ENCODE data around the gene GGCX.
"Not testable (repeated sequence)": the region's sequence is repeated elsewhere in the genome, so short reads cannot be mapped to it uniquely, and the experiment has no call there.

GGCX gene

DNA sequence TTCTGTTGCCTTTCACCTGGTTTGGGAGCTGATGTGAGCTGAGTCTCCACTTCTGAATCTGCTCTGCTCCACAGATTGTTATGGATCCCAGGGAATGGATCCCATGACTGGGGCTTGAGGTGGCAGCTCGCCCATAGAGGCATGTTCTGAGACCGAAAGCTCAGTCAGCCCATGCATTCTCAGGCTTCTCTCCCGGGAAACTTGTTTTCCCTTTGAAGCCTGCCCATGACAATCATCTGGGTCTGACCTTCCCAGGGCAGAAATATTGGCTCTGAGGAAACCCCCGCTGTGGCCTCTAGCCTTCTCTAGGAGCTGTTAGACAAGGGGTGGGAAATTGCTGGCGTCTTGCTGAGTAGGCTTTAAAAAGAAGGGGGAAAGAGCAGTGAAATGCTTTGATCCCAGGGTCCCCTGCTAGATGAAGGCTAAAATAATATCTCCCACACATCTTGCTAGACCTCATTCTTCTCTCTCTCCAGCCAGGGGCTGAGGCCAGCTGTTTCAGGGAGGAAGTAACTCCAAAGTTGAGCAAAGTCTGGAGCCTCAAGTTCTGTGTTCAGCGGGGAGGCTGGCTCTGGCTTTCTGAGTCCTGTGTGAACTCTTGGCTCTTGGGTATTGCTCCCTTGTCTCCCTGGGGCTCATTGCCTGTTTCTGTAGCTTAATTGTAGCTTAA, 18.1 kb upstream of the GGCX start:
- no peak overlapping the region for H3K27ac ChIP-seq (ENCODE audit: low read depth, low read length)
- peaks cover 4% of the 10 kb centered on the region for H3K4me1 ChIP-seq (ENCODE audit: insufficient read depth, low read length)
- no peaks in the 10 kb centered on the region for H3K9me3 ChIP-seq (ENCODE audit: low read length)
- no peak overlapping the region for H3K9ac ChIP-seq (ENCODE audit: low read length)
- no peaks in the 10 kb centered on the region for H3K27me3 ChIP-seq (ENCODE audit: control insufficient read depth in 1 of 2, insufficient read depth in 2 of 2, low read length in 2 of 2)
- no peak overlapping the region for H3K4me3 ChIP-seq (ENCODE audit: low read depth in 1 of 2, low read length in 2 of 2)
- H3K36me3 ChIP-seq (ENCODE audit: insufficient read depth, low read length) = no peaks in the 10 kb centered on the region

- H3K27me3 ChIP-seq (ENCODE audit: control insufficient read depth in 1 of 2, insufficient read depth in 2 of 2, low read length in 2 of 2) = no peaks in the 10 kb centered on the region
- H3K9ac ChIP-seq (ENCODE audit: low read length) = no peak overlapping the region
- no peaks in the 10 kb centered on the region for H3K36me3 ChIP-seq (ENCODE audit: insufficient read depth, low read length)
- H3K27ac ChIP-seq (ENCODE audit: low read depth, low read length) = no peak overlapping the region
- H3K9me3 ChIP-seq (ENCODE audit: low read length) = no peaks in the 10 kb centered on the region
- H3K4me3 ChIP-seq (ENCODE audit: low read depth in 1 of 2, low read length in 2 of 2) = peak overlapping the region in 1 of 2 donors; percentile 14
- no peaks in the 10 kb centered on the region for H3K4me1 ChIP-seq (ENCODE audit: insufficient read depth, low read length)
Measured at GRCh38 chr2:85578243-85579180, 17.2 kb upstream of the GGCX start.

GRCh38 chr2:85577386-85578242, 16.3 kb upstream of the GGCX start, which contains the start of gene VAMP8:
Gene VAMP8, plus strand, starts transcription at chr2:85577586. Its CDS starts 61 bp downstream, at chr2:85577647.
- Histone ChIP-seq H3K27ac (ENCODE audit: low read depth, low read length) (peak within 1 kb of the TSS; percentile 32), H3K9ac (ENCODE audit: low read length) (no peak within 1 kb of the TSS), H3K36me3 (ENCODE audit: insufficient read depth, low read length) (no peaks in the 10 kb centered on the region), H3K4me3 (ENCODE audit: low read depth in 1 of 2, low read length in 2 of 2) (peak within 1 kb of the TSS; percentile 4 to 14), H3K4me1 (ENCODE audit: insufficient read depth, low read length) (no peaks in the 10 kb centered on the region), H3K9me3 (ENCODE audit: low read length) (no peaks in the 10 kb centered on the region), H3K27me3 (ENCODE audit: control insufficient read depth in 1 of 2, insufficient read depth in 2 of 2, low read length in 2 of 2) (no peaks in the 10 kb centered on the region)

- Histone ChIP-seq H3K4me3 (ENCODE audit: low read depth in 1 of 2, low read length in 2 of 2) (no peak overlapping the region), H3K4me1 (ENCODE audit: insufficient read depth, low read length) (no peaks in the 10 kb centered on the region), H3K9ac (ENCODE audit: low read length) (no peak overlapping the region), H3K36me3 (ENCODE audit: insufficient read depth, low read length) (no peaks in the 10 kb centered on the region), H3K27ac (ENCODE audit: low read depth, low read length) (no peak overlapping the region), H3K9me3 (ENCODE audit: low read length) (no peaks in the 10 kb centered on the region), H3K27me3 (ENCODE audit: control insufficient read depth in 1 of 2, insufficient read depth in 2 of 2, low read length in 2 of 2) (no peaks in the 10 kb centered on the region)
Measured at GRCh38 chr2:85577063-85577385, 15.7 kb upstream of the GGCX start.

- Histone ChIP-seq H3K36me3 (ENCODE audit: insufficient read depth, low read length) (no peaks in the 10 kb centered on the region), H3K27ac (ENCODE audit: low read depth, low read length) (no peak overlapping the region)
Measured at GRCh38 chr2:85575739-85576138, 14.4 kb upstream of the GGCX start.

GRCh38 chr2:85566265-85566664, 5.0 kb upstream of the GGCX start:
- no peaks in the 10 kb centered on the region for H3K36me3 ChIP-seq (ENCODE audit: insufficient read depth, low read length)
- H3K4me3 ChIP-seq (ENCODE audit: low read depth in 1 of 2, low read length in 2 of 2) = no peak overlapping the region
- no peaks in the 10 kb centered on the region for H3K27me3 ChIP-seq (ENCODE audit: control insufficient read depth in 1 of 2, insufficient read depth in 2 of 2, low read length in 2 of 2)
- H3K27ac ChIP-seq (ENCODE audit: low read depth, low read length) = no peak overlapping the region
- no peaks in the 10 kb centered on the region for H3K4me1 ChIP-seq (ENCODE audit: insufficient read depth, low read length)
- H3K9me3 ChIP-seq (ENCODE audit: low read length) = no peaks in the 10 kb centered on the region
- no peak overlapping the region for H3K9ac ChIP-seq (ENCODE audit: low read length)

More at GRCh38 chr2:85575739-85576138, 14.4 kb upstream of the GGCX start:
- Histone ChIP-seq H3K9me3 (ENCODE audit: low read length) (no peaks in the 10 kb centered on the region), H3K27me3 (ENCODE audit: control insufficient read depth in 1 of 2, insufficient read depth in 2 of 2, low read length in 2 of 2) (no peaks in the 10 kb centered on the region), H3K9ac (ENCODE audit: low read length) (no peak overlapping the region), H3K4me1 (ENCODE audit: insufficient read depth, low read length) (no peaks in the 10 kb centered on the region), H3K4me3 (ENCODE audit: low read depth in 1 of 2, low read length in 2 of 2) (no peak overlapping the region)

DNA sequence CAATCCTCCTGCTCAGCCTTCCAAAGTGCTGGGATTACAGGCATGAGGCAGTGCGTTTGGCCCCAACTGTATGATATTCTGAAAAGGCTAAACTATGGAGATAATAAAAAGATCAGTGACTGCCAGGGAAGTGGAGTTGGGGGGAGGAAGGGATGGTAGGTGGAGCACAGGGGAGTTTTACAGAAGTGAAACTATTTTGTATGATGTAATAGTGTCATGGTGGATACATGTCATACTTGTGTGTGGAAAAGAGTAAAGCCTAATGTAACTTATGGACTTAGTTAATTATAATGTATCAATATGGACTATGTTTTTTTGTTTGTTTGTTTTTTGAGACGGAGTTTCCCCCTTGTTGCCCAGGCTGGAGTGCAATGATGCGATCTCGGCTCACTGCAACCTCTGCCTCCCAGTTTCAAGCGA, 2.9 kb upstream of the GGCX start:
- no peaks in the 10 kb centered on the region for H3K9me3 ChIP-seq (ENCODE audit: low read length)
- H3K4me3 ChIP-seq (ENCODE audit: low read depth in 1 of 2, low read length in 2 of 2) = no peak overlapping the region
- no peaks in the 10 kb centered on the region for H3K27me3 ChIP-seq (ENCODE audit: control insufficient read depth in 1 of 2, insufficient read depth in 2 of 2, low read length in 2 of 2)
- H3K4me1 ChIP-seq (ENCODE audit: insufficient read depth, low read length) = peaks cover 11% of the 10 kb centered on the region
- peaks cover under 1% of the 10 kb centered on the region for H3K36me3 ChIP-seq (ENCODE audit: insufficient read depth, low read length)
- H3K9ac ChIP-seq (ENCODE audit: low read length) = no peak overlapping the region
- H3K27ac ChIP-seq (ENCODE audit: low read depth, low read length) = no peak overlapping the region

- H3K4me3 ChIP-seq (ENCODE audit: low read depth in 1 of 2, low read length in 2 of 2) = peak overlapping the region; percentile 54 to 98
- peak overlapping the region; percentile 50 for H3K9ac ChIP-seq (ENCODE audit: low read length)
- no peaks in the 10 kb centered on the region for H3K27me3 ChIP-seq (ENCODE audit: control insufficient read depth in 1 of 2, insufficient read depth in 2 of 2, low read length in 2 of 2)
- peak overlapping the region; percentile 75 for H3K27ac ChIP-seq (ENCODE audit: low read depth, low read length)
- peaks cover 5% of the 10 kb centered on the region for H3K36me3 ChIP-seq (ENCODE audit: insufficient read depth, low read length)
- H3K9me3 ChIP-seq (ENCODE audit: low read length) = no peaks in the 10 kb centered on the region
- H3K4me1 ChIP-seq (ENCODE audit: insufficient read depth, low read length) = peaks cover 11% of the 10 kb centered on the region
Measured at GRCh38 chr2:85560812-85561279, 447 bp downstream of the GGCX start.

GRCh38 chr2:85560403-85560726, 928 bp downstream of the GGCX start:
- not testable (repeated sequence) for H3K9me3 ChIP-seq (ENCODE audit: low read length); H3K27ac ChIP-seq (ENCODE audit: low read depth, low read length); H3K27me3 ChIP-seq (ENCODE audit: control insufficient read depth in 1 of 2, insufficient read depth in 2 of 2, low read length in 2 of 2); H3K36me3 ChIP-seq (ENCODE audit: insufficient read depth, low read length)
- Histone ChIP-seq H3K4me1 (ENCODE audit: insufficient read depth, low read length) (peaks cover 11% of the 10 kb centered on the region), H3K9ac (ENCODE audit: low read length) (peak overlapping the region; percentile 50), H3K4me3 (ENCODE audit: low read depth in 1 of 2, low read length in 2 of 2) (peak overlapping the region; percentile 54 to 98)

DNA sequence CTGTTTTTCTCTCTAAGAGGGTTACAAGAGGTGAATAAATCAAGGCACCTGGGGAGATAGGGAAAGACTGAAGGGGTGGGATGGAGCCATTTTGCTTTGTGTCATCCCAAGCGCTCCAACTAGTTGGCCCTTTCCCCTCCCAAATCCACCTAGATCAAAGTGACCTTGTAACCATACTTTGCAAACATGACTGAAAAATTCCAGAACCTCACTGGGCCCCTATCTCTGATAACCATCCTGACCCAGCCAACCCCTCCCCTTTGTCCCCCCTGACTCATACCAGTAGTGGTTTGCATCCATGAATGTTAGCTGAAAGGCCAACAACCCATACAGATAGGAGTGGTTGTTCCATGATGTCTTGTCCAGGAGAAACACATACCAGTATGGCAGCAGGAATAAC, 3.1 kb downstream of the GGCX start:
- Histone ChIP-seq H3K4me1 (ENCODE audit: insufficient read depth, low read length) (peaks cover 11% of the 10 kb centered on the region), H3K27me3 (ENCODE audit: control insufficient read depth in 1 of 2, insufficient read depth in 2 of 2, low read length in 2 of 2) (no peaks in the 10 kb centered on the region), H3K9ac (ENCODE audit: low read length) (no peak overlapping the region), H3K9me3 (ENCODE audit: low read length) (no peaks in the 10 kb centered on the region), H3K36me3 (ENCODE audit: insufficient read depth, low read length) (peaks cover 25% of the 10 kb centered on the region), H3K27ac (ENCODE audit: low read depth, low read length) (no peak overlapping the region), H3K4me3 (ENCODE audit: low read depth in 1 of 2, low read length in 2 of 2) (no peak overlapping the region)

- Histone ChIP-seq H3K36me3 (ENCODE audit: insufficient read depth, low read length) (peaks cover 35% of the 10 kb centered on the region), H3K27me3 (ENCODE audit: control insufficient read depth in 1 of 2, insufficient read depth in 2 of 2, low read length in 2 of 2) (no peaks in the 10 kb centered on the region), H3K27ac (ENCODE audit: low read depth, low read length) (no peak overlapping the region), H3K9ac (ENCODE audit: low read length) (no peak overlapping the region), H3K4me3 (ENCODE audit: low read depth in 1 of 2, low read length in 2 of 2) (no peak overlapping the region), H3K4me1 (ENCODE audit: insufficient read depth, low read length) (peaks cover 11% of the 10 kb centered on the region), H3K9me3 (ENCODE audit: low read length) (no peaks in the 10 kb centered on the region)
Measured at GRCh38 chr2:85557130-85557529, 4.2 kb downstream of the GGCX start.
